Progenitor cell of endocrine pancreas (in vitro differentiated cells): ENCODE results near the gene CNTNAP2. TPM values are rescaled to one million over a fixed set of nuclear protein-coding genes. Genes with fewer than 3 reads are reported as not detected.
A peak's percentile ranks its signal among the peaks of the same experiment; 100 is the strongest.
"Not testable (repeated sequence)": the region's sequence is repeated elsewhere in the genome, so short reads cannot be mapped to it uniquely, and the experiment has no call there.

Experiments
- DNase-seq: peaks from one replicate; pipeline ENCODE4 v3.0.0; 2021; ENCODE audit warnings: low spot score; ENCODE audit not compliant: unreplicated experiment
- H3K27ac Mint-ChIP-seq: 2 replicates; pipeline ENCODE4 v1.8.0; 2021; ENCODE audit warnings: mild to moderate bottlenecking, moderate library complexity, mixed read lengths
- H3K27me3 Mint-ChIP-seq: 2 replicates; pipeline ENCODE4 v1.8.0; 2021; ENCODE audit warnings: mixed read lengths
- H3K36me3 Mint-ChIP-seq: 2 replicates; pipeline ENCODE4 v1.8.0; 2022; ENCODE audit warnings: mixed read lengths; ENCODE audit not compliant: insufficient read depth
- H3K4me1 Mint-ChIP-seq: 2 replicates; pipeline ENCODE4 v1.8.0; 2021; ENCODE audit warnings: low read depth, mixed read lengths
- H3K4me3 Mint-ChIP-seq: 2 replicates; pipeline ENCODE4 v1.8.0; 2021; ENCODE audit warnings: low read depth, mild to moderate bottlenecking, moderate library complexity, mixed read lengths
- H3K9me3 Mint-ChIP-seq: 2 replicates; pipeline ENCODE4 v1.8.0; 2021; ENCODE audit warnings: low read depth, mixed read lengths
- total RNA-seq: library from RNA; stranded (reverse); gene quantifications from 2 replicates; pipeline ENCODE4 v1.2.1, GENCODE V29; 2021
- TF ChIP-seq, protein P1 (sequence below): fragments of 200-600 bp; sonication (generic); IDR thresholded peaks from one replicate; pipeline ENCODE4 v1.5.0; 2021; ENCODE audit warnings: antibody characterized with exemption, mild to moderate bottlenecking; ENCODE audit not compliant: unreplicated experiment

The CNTNAP2 gene
- total RNA-seq, 1 donor from 2014 or later: 6.5 TPM

DNA sequence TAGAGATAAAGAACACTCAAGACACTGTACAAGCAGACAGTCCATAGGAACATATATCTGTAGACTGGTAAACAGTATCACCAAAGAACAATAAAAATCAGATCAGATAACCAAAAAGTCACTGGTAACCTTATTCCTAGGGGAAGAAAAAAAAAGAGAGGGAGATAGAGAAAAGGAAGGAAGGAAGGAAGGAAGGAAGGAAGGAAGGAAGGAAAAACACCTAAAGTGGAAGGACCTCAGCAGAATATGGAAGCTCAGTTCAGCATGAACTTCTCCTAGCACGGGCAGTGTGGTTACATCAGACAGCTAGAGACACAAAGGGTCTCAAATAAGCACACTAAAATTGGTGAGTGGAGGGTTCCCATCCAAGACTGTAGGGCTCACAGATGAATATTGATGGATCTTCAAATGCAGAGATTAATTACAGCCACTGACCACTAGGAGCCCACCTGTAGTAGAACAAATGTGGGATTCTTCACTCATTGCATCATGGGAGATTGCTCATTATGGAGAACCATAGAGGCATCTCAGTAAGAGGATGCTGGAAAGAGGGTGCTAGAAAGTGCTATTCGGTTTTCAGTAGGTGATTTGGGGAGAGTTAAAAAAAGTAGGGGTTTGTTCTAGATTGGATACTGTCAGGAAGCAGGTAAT lies 2180.5 kb downstream of the CNTNAP2 start:
- no peak for DNase-seq
- TF ChIP-seq, protein P1, sequence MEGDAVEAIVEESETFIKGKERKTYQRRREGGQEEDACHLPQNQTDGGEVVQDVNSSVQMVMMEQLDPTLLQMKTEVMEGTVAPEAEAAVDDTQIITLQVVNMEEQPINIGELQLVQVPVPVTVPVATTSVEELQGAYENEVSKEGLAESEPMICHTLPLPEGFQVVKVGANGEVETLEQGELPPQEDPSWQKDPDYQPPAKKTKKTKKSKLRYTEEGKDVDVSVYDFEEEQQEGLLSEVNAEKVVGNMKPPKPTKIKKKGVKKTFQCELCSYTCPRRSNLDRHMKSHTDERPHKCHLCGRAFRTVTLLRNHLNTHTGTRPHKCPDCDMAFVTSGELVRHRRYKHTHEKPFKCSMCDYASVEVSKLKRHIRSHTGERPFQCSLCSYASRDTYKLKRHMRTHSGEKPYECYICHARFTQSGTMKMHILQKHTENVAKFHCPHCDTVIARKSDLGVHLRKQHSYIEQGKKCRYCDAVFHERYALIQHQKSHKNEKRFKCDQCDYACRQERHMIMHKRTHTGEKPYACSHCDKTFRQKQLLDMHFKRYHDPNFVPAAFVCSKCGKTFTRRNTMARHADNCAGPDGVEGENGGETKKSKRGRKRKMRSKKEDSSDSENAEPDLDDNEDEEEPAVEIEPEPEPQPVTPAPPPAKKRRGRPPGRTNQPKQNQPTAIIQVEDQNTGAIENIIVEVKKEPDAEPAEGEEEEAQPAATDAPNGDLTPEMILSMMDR: peak; percentile 21
- peaks cover 14% of the 10 kb centered on the region for H3K4me1 Mint-ChIP-seq
- no peak overlapping the region for H3K4me3 Mint-ChIP-seq
- peaks cover 3% of the 10 kb centered on the region for H3K27me3 Mint-ChIP-seq
- H3K36me3 Mint-ChIP-seq: peaks cover 1% of the 10 kb centered on the region
- peaks cover 7% of the 10 kb centered on the region for H3K9me3 Mint-ChIP-seq
- H3K27ac Mint-ChIP-seq: no peak overlapping the region

DNA sequence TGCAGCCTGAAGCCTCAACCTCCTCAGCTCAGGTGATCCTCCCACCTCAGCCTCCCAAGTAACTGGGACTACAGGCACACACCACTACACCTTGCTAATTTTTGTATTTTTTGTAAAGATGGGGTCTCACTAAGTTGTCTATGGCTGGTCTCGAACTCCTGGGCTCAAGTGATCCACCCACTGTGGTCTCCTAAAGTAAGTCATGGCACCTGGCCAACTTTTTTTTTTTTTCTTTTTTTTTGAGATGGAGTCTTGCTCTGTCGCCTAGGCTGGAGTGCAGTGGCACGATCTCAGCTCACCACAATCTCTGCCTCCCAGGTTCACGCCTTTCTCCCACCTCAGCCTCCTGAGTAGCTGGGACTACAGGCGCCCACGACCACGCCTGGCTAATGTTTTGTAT lies 2182.2 kb downstream of the CNTNAP2 start:
- H3K4me1 Mint-ChIP-seq: peaks cover 14% of the 10 kb centered on the region
- H3K27me3 Mint-ChIP-seq, H3K27ac Mint-ChIP-seq, H3K9me3 Mint-ChIP-seq, H3K36me3 Mint-ChIP-seq, H3K4me3 Mint-ChIP-seq, DNase-seq: not testable (repeated sequence)

DNA sequence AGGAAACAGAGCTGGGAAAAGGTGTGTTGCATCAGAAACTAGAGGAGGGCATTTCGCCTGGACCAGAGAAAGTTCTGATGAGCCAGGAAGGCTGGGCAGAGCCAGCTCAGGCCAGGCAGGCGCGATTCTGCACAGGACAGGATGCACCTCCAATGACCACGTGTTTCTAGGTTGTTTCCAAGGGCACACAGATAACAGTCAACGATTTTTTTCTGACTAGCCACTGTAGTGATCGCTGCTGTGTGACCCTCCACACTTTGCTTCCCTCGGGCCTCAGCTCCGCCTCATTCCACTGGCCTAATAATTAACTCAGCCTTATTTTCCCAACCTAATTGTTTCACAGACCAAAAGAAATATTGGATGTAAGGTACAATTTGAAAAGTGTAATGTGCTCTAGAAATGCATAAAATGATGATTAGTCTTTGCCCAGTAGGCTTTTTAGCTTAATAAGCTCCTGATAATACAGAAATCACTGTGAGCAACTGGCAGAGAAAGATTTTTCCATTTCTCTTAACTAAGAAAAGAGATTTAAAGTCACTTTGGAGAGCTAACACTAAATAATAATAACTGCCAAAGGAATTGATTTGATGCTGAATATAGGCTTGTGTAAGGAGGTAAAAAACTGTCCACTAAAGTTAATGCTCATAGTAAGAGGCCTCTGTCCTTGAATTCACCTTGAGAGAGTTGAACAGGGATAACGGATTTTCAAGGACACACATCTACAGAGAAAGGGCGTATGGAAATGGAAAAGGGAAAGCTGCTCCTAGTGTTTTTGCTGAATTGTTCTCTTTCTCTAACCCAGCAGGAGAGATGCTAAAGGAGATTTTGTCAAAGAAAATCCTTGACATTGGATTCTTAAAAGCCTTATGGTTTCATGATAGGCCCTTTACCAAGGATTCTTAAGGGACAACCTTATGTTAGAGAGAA lies 2183.0 kb downstream of the CNTNAP2 start:
- DNase-seq: no peak
- TF ChIP-seq, protein P1: no peak
- Mint-ChIP-seq H3K4me1 (peaks cover 17% of the 10 kb centered on the region), H3K9me3 (peaks cover 7% of the 10 kb centered on the region), H3K4me3 (no peak overlapping the region), H3K27ac (peak overlapping the region; percentile 62), H3K27me3 (peaks cover 3% of the 10 kb centered on the region), H3K36me3 (peaks cover 1% of the 10 kb centered on the region)

DNA sequence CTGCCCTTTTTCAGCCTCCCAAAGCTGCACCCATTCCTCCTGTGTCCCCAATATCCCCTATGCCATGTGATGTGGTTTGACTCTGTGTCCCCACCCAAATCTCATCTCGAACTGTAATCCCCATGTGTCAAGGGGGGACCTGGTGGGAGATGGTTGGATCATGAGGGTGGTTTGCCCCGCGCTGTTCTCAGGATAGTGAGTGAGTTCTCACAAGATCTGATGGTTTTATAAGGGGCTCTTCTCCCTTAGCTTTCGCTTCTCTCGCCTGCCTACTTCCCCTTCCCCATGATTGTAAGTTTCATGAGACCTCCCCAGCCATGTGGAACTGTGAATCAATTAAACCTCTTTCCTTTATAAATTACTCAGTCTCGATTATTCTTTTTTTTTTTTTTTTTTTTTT lies 2185.8 kb downstream of the CNTNAP2 start:
- not testable (repeated sequence) for H3K4me3 Mint-ChIP-seq, DNase-seq, H3K27ac Mint-ChIP-seq, H3K36me3 Mint-ChIP-seq, H3K9me3 Mint-ChIP-seq
- peaks cover 21% of the 10 kb centered on the region for H3K27me3 Mint-ChIP-seq
- peaks cover 17% of the 10 kb centered on the region for H3K4me1 Mint-ChIP-seq

DNA sequence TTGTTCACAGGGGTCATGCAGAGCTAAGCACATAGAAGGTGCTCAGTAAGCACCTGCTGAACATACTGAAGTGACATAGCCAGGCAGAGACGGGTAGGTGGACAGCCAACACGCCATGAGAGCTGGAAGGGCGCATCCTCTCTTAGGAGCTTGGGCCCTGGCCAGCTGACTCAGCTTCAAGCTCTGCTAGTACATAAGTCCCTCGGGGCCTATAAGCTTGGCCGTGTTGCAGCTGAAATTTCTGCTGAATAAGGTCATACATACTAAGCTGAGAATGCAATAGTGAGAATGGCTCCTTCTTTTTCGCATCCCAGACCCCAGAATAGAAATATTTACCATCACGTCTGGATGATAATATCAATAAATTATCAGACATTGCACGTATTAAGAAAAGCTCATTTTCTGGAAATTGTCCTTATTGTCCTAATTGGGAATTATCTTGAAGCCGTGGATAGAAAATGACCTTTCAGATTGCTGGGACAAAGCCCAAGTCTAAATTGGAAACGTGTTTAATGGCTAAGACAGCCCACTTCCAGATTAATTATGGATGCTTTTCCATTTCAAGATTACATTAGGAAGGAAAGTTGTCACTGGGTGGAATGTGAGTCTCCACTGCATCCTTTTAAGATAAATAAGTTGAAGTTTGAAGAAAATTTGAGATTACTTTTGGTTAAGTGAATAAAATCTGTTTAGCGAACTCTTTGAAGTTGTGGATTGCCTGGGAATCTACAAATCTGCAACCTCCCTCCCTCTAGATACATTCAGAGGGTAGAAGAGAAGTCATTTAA lies 2186.9 kb downstream of the CNTNAP2 start:
- TF ChIP-seq, protein P1: no peak
- Mint-ChIP-seq H3K4me1 (peaks cover 16% of the 10 kb centered on the region), H3K4me3 (no peak overlapping the region), H3K9me3 (no peaks in the 10 kb centered on the region), H3K27me3 (peaks cover 22% of the 10 kb centered on the region), H3K36me3 (no peaks in the 10 kb centered on the region), H3K27ac (no peak overlapping the region)
- no peak for DNase-seq

DNA sequence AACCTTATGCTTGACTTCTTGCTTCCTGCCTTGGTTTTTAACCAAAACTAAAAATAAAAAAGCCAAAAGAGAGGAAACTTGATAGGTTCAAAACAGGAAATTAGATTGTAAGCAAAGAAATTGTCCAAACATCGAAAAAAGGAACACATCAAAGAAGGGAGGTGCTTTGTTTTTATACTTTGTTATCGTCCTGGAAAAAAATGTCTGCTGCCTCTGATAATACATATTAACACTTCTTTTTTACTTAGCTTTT lies 2187.4 kb downstream of the CNTNAP2 start:
- Mint-ChIP-seq H3K36me3 (no peaks in the 10 kb centered on the region), H3K27me3 (peaks cover 22% of the 10 kb centered on the region), H3K27ac (no peak overlapping the region), H3K9me3 (no peaks in the 10 kb centered on the region), H3K4me3 (no peak overlapping the region), H3K4me1 (peaks cover 15% of the 10 kb centered on the region)
- TF ChIP-seq, protein P1: no peak
- DNase-seq: no peak
